Right lobe of liver (tissue), 4 donors: ENCODE measurements around the gene STRBP.

Experiments
- POLR2A ChIP-seq: fragments of 450-650 bp; IDR thresholded peaks from one replicate; pipeline ENCODE4 v1.6.1; 2017; ENCODE audit warnings: antibody characterized with exemption, mild to moderate bottlenecking
- TF ChIP-seq, protein P1 (sequence below), 4 donors: fragments of 200-600 bp in 3 of 4; fragments of 450-650 bp in 1 of 4; IDR thresholded peaks; one replicate each; pipeline versions ENCODE4 v1.5.1 to v1.8.0; 2016 to 2022; ENCODE audit warnings: antibody characterized with exemption in 4 of 4, mild to moderate bottlenecking in 2 of 4
- donor health status: DM: no; HTN: no; CAD: no.
- donor health status: DM: no; HTN: no; CAD: no.
- donor health status: DM: no; HTN: yes; CAD: no.

GRCh38 chr9:123315635-123316034, 47.2 kb upstream of the STRBP start:
- TF ChIP-seq, protein P1, sequence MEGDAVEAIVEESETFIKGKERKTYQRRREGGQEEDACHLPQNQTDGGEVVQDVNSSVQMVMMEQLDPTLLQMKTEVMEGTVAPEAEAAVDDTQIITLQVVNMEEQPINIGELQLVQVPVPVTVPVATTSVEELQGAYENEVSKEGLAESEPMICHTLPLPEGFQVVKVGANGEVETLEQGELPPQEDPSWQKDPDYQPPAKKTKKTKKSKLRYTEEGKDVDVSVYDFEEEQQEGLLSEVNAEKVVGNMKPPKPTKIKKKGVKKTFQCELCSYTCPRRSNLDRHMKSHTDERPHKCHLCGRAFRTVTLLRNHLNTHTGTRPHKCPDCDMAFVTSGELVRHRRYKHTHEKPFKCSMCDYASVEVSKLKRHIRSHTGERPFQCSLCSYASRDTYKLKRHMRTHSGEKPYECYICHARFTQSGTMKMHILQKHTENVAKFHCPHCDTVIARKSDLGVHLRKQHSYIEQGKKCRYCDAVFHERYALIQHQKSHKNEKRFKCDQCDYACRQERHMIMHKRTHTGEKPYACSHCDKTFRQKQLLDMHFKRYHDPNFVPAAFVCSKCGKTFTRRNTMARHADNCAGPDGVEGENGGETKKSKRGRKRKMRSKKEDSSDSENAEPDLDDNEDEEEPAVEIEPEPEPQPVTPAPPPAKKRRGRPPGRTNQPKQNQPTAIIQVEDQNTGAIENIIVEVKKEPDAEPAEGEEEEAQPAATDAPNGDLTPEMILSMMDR (IDR thresholded peaks at IDR 0.05), result no peak
- no peak for TF ChIP-seq POLR2A
